NCI-H2029 (cell line): Measurements from ENCODE around the gene CLN6.
"Not testable (repeated sequence)": the region's sequence is repeated elsewhere in the genome, so short reads cannot be mapped to it uniquely, and the experiment has no call there.

Experiments
- DNase-seq: peaks from one replicate; lab custom pipeline; 2025; lab: John Stamatoyannopoulos, UW

Gene CLN6

GRCh38 chr15:68223171-68223570 is 6.4 kb downstream of the CLN6 start:
- no peak for DNase-seq

GRCh38 chr15:68222432-68222743 is 7.1 kb downstream of the CLN6 start:
- DNase-seq = not testable (repeated sequence)

GRCh38 chr15:68221530-68222431 is 7.7 kb downstream of the CLN6 start:
- not testable (repeated sequence) for DNase-seq

- no peak for DNase-seq
Measured at GRCh38 chr15:68220967-68221366, 8.6 kb downstream of the CLN6 start.

GRCh38 chr15:68220489-68220888 is 9.0 kb downstream of the CLN6 start:
- DNase-seq = no peak

- DNase-seq = no peak
Measured at GRCh38 chr15:68218847-68219798, 10.4 kb downstream of the CLN6 start.

- no peak for DNase-seq
Measured at GRCh38 chr15:68218331-68218730, 11.2 kb downstream of the CLN6 start.

GRCh38 chr15:68217341-68217740 is 12.2 kb downstream of the CLN6 start:
- no peak for DNase-seq

- no peak for DNase-seq
Measured at GRCh38 chr15:68214838-68215254, 14.7 kb downstream of the CLN6 start.

- DNase-seq = no peak
Measured at GRCh38 chr15:68213991-68214837, 15.3 kb downstream of the CLN6 start.

- not testable (repeated sequence) for DNase-seq
Measured at GRCh38 chr15:68213491-68213845, 16.1 kb downstream of the CLN6 start.

GRCh38 chr15:68211656-68212320 is 17.7 kb downstream of the CLN6 start:
- no peak for DNase-seq

- no peak for DNase-seq
Measured at GRCh38 chr15:68210821-68211655, 18.5 kb downstream of the CLN6 start.

GRCh38 chr15:68210409-68210756 is 19.1 kb downstream of the CLN6 start:
- DNase-seq = no peak

- DNase-seq = no peak
Measured at GRCh38 chr15:68209735-68210408, 19.7 kb downstream of the CLN6 start.

- no peak for DNase-seq
Measured at GRCh38 chr15:68209272-68209671, 20.3 kb downstream of the CLN6 start.

- DNase-seq = no peak
Measured at GRCh38 chr15:68208636-68209240, 20.8 kb downstream of the CLN6 start.

GRCh38 chr15:68208136-68208535 is 21.4 kb downstream of the CLN6 start:
- no peak for DNase-seq

GRCh38 chr15:68207176-68207935 is 22.2 kb downstream of the CLN6 start:
- DNase-seq = no peak
